HepG2 (cell line): ENCODE data around the gene KIF3C. TPM values are rescaled to one million over a fixed set of nuclear protein-coding genes. Genes with fewer than 3 reads are reported as not detected.
A peak's percentile ranks its signal among the peaks of the same experiment; 100 is the strongest.

Experiments
- ATF7-NPFF ChIP-seq: sonication (generic); formaldehyde crosslinking; IDR thresholded peaks from 2 replicates; pipeline ENCODE4 v1.8.1; 2023; ENCODE audit warnings: mild to moderate bottlenecking, low read depth, missing genetic modification reagents, moderate library complexity
- KDM5A ChIP-seq: fragments of 200-600 bp; sonication (generic); IDR thresholded peaks from 2 replicates; pipeline ENCODE4 v1.7.0; 2018; ENCODE audit warnings: antibody characterized with exemption, mild to moderate bottlenecking, low read length, borderline replicate concordance
- MTA1 ChIP-seq: sonication (generic); formaldehyde crosslinking; IDR thresholded peaks from 2 replicates; pipeline ENCODE4 v1.4.0; 2020; ENCODE audit warnings: missing genetic modification reagents, mild to moderate bottlenecking, borderline replicate concordance
- MTF1 ChIP-seq: sonication (generic); formaldehyde crosslinking; IDR thresholded peaks from 2 replicates; pipeline ENCODE4 v1.5.0; 2020; ENCODE audit warnings: missing genetic modification reagents
- STAG1 ChIP-seq: sonication (generic); formaldehyde crosslinking; IDR thresholded peaks from 2 replicates; pipeline ENCODE4 v1.4.0; 2020; ENCODE audit warnings: missing genetic modification reagents
- ZBTB40 ChIP-seq, 2 experiments: fragments of 450-650 bp in 1 of 2; sonication (generic) in 1 of 2; formaldehyde crosslinking in 1 of 2; IDR thresholded peaks; 2 replicates each; pipeline versions ENCODE4 v1.6.1 to v1.8.0; 2016 to 2022; ENCODE audit warnings: antibody characterized with exemption in 1 of 2, mild to moderate bottlenecking in 1 of 2, missing genetic modification reagents in 1 of 2
- ZNF20 ChIP-seq: sonication (generic); formaldehyde crosslinking; IDR thresholded peaks from 2 replicates; pipeline ENCODE4 v1.4.0; 2020; ENCODE audit warnings: mild to moderate bottlenecking, moderate library complexity, missing genetic modification reagents
- ZNF264 ChIP-seq: sonication (generic); formaldehyde crosslinking; IDR thresholded peaks from 2 replicates; pipeline ENCODE4 v1.4.0; 2020; ENCODE audit warnings: missing genetic modification reagents
- ZNF513 ChIP-seq: sonication (generic); formaldehyde crosslinking; conservative IDR thresholded peaks from 2 replicates; pipeline ENCODE4 v1.5.0; 2020; ENCODE audit warnings: missing genetic modification reagents
- polyA plus RNA-seq, 8 experiments: library from polyadenylated mRNA; depleted of rRNA in 3 of 8; stranded (reverse) in 7 of 8; unstranded in 1 of 8; fragments of >200 nt; fragmentation: Illumina TruSeq in 4 of 8; extraction: Trizol in 4 of 8; gene quantifications; 2 replicates each; pipeline versions ENCODE4 v1.2.1 to v1.2.3, GENCODE V29; 2011 to 2016; ENCODE audit warnings: low read depth in 4 of 8, missing spikeins in 1 of 8, mixed read lengths in 1 of 8; ENCODE audit not compliant: insufficient read depth in 1 of 8
- total RNA-seq, 5 experiments: library from RNA; depleted of rRNA; stranded (reverse); fragments of >200 nt; fragmentation: Illumina TruSeq; extraction: Trizol; gene quantifications; 2 replicates each; pipeline ENCODE4 v1.2.3, GENCODE V29; 2016; ENCODE audit warnings: low read depth in 1 of 5
- TF ChIP-seq, protein P1 (sequence below): IDR thresholded peaks from 2 replicates; pipeline ENCODE4 v1.6.1; 2016; ENCODE audit warnings: missing genetic modification reagents, missing compliant biosample characterization
- TF ChIP-seq, protein P2 (sequence below): sonication (generic); formaldehyde crosslinking; IDR thresholded peaks from 2 replicates; pipeline ENCODE4 v1.5.0; 2020; ENCODE audit warnings: mild to moderate bottlenecking, missing genetic modification reagents, moderate library complexity
- TF ChIP-seq, protein P3 (sequence below): sonication (generic); formaldehyde crosslinking; IDR thresholded peaks from 2 replicates; pipeline ENCODE4 v1.4.0; 2020; ENCODE audit warnings: missing genetic modification reagents

The KIF3C gene
- total and polyA plus RNA-seq, 2 of the 13 experiments (the other 11 are each of a cell fraction or from before 2014, with no cell fraction given) = 3.6 to 4.9 TPM

- TF ChIP-seq MTF1 (no peak), STAG1 (CRISPR knock-in tag) (peak; percentile 70), MTA1 (0 out of 2 replicates have a peak, but pooled peaks have one; percentile 29), KDM5A (no peak), ZBTB40 (IDR thresholded peaks at IDR 0.05) (no peak), ZBTB40 (CRISPR knock-in tag; IDR thresholded peaks at IDR 0.05) (no peak), ATF7-NPFF (no peak), ZNF264 (CRISPR knock-in tag) (no peak), ZNF20 (CRISPR knock-in tag) (no peak), ZNF513 (CRISPR knock-in tag) (no peak)
- TF ChIP-seq, protein P1, sequence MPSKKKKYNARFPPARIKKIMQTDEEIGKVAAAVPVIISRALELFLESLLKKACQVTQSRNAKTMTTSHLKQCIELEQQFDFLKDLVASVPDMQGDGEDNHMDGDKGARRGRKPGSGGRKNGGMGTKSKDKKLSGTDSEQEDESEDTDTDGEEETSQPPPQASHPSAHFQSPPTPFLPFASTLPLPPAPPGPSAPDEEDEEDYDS (CRISPR knock-in tag) = no peak
- TF ChIP-seq, protein P2, sequence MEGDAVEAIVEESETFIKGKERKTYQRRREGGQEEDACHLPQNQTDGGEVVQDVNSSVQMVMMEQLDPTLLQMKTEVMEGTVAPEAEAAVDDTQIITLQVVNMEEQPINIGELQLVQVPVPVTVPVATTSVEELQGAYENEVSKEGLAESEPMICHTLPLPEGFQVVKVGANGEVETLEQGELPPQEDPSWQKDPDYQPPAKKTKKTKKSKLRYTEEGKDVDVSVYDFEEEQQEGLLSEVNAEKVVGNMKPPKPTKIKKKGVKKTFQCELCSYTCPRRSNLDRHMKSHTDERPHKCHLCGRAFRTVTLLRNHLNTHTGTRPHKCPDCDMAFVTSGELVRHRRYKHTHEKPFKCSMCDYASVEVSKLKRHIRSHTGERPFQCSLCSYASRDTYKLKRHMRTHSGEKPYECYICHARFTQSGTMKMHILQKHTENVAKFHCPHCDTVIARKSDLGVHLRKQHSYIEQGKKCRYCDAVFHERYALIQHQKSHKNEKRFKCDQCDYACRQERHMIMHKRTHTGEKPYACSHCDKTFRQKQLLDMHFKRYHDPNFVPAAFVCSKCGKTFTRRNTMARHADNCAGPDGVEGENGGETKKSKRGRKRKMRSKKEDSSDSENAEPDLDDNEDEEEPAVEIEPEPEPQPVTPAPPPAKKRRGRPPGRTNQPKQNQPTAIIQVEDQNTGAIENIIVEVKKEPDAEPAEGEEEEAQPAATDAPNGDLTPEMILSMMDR = peak; percentile 69
- TF ChIP-seq, protein P3, sequence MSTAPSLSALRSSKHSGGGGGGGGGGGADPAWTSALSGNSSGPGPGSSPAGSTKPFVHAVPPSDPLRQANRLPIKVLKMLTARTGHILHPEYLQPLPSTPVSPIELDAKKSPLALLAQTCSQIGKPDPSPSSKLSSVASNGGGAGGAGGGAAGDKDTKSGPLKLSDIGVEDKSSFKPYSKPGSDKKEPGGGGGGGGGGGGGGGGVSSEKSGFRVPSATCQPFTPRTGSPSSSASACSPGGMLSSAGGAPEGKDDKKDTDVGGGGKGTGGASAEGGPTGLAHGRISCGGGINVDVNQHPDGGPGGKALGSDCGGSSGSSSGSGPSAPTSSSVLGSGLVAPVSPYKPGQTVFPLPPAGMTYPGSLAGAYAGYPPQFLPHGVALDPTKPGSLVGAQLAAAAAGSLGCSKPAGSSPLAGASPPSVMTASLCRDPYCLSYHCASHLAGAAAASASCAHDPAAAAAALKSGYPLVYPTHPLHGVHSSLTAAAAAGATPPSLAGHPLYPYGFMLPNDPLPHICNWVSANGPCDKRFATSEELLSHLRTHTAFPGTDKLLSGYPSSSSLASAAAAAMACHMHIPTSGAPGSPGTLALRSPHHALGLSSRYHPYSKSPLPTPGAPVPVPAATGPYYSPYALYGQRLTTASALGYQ (CRISPR knock-in tag) = no peak
Measured at GRCh38 chr2:25955869-25956535, 26.3 kb downstream of the KIF3C start (continued).
